ENCODE results near the gene TEX10.
"Not testable (repeated sequence)": the region's sequence is repeated elsewhere in the genome, so short reads cannot be mapped to it uniquely, and the experiment has no call there.

TEX10 gene

DNA sequence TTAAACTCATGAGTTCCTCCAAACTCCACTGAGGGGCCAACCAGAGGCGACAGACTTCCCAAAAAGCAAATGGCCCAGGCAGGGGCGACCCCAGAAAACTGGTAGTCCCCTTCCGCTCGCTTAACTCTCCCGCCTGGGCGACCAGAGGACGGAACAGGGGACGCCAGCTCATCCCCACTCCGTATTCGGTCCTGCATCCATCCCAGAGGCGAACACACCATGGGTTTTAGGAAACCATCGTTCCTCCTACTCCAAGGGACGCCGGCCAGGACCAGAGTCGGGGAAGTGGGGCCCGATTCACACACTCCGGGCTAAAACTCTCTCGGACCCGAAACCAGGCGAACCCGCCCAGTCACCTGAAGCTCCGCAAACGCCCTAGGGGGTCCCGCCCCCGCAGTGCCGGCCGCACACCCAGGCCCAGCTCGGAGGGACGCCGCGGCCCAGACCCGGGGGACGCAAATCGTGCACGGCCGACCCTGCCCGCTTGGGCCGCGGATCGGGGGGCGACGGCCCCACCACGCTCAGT is 478 bp downstream of the TEX10 start:
- DNase-seq: peak in 41 of 42 donors; percentile 5 to 64 (median 33)
- intact Hi-C loops (cut with DNase I): loop anchor here (5.0 kb wide), 2 partner anchors 60 to 75 kb away; partner anchors contain the start of gene MSANTD3

DNA sequence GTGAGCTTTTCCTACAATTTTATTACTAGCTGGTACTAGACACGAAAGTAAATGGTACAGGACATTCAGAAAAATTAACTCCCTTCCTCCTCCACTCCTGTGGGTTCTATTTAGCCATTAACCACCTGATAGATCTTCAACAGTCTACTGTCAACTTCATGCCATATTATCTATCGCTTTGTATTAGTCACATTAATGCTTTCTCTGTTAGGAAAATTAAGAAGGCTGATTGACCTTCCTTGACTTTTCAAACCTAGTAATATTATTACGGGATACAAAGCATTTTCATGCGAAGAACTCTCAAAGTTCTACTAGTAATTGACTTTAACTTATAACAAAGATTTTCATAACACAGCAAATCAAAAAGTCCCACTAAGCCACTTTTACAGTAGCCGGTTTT is 1.2 kb downstream of the TEX10 start:
- DNase-seq: no peak
- intact Hi-C loops (cut with DNase I): loop anchor here (5.0 kb wide), 2 partner anchors 61 to 76 kb away; partner anchors contain the start of gene MSANTD3

DNA sequence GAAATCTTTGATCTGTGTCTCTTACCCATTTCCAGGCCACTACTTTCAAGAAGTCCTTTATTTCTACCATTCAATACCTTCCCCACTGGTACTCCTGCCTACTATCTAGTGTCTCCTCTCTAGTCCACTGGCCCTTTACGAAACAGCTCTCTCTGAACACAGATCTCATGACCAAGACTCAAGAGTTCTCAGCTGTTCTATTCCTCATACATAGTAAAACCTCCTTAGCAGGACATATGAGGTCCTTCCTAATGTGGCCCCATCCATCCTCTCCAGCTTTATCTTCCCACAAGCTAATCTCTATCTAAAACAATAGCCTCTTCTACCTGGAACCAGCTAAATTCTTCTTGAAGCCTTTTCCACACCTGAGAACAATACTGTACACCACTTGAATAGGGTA is 2.6 kb downstream of the TEX10 start:
- no peak for DNase-seq
- intact Hi-C loops (cut with DNase I): loop anchor here (5.0 kb wide), 2 partner anchors 62 to 77 kb away; partner anchors contain the start of gene MSANTD3

DNA sequence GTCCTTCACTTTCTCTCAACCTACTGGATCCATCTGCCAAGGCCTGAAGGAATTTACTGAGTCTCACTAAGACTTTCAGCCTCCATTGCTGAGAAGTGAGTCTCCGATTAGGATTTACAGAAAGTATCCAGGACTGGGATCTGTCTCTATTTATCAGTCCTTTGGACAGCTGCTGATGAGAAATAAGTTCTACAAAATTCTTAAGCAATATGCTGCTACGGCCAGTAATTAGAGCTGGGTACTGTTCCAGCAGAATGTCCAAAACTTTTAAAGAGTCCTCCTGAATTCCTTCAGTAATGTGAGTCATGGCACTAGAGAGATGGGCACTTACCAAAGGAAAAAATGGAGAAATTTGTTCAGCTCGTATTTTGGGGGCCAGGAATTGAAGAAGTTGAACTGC is 5.9 kb downstream of the TEX10 start:
- DNase-seq: no peak
- intact Hi-C loops (cut with DNase I): no loop called here

DNA sequence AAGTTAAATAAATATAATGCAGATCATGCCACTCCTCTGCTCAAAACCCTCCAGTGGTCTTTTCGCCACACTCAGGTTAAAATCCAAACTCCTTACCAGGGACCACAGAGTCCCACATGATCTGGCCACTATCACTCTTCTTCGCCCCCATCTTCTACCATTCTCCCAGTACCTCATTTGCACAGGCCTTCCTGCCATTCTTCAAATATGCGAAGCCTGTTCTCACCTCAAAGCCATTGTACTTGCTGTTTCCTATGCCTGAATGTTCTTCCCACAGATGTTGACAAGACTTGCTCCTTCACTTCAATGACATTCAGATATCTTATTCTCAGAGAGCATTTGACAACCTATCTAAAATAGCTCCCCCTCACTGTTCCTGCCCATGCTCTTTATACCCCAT is 10.9 kb downstream of the TEX10 start:
- intact Hi-C loops (cut with DNase I): no loop called here

DNA sequence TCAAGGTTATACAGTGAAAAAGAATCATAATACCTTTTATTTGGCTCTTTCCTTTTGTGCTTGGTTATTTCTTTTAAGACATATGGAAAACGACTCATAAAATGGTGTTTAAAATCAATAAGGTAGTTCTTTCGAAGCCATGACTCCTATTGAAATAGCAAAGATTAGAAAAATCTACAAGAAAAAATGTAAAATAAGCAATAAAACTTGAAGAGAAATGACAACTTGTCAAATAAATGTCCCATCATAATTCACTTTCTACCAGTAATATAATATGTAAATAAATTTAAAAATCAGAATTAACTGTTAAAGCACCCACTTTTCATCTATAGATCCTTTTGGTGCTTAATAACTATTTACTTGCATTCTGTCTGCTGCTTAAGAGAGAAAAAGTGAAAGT is 12.5 kb downstream of the TEX10 start:
- no peak for DNase-seq
- intact Hi-C loops (cut with DNase I): no loop called here

More for the DNA sequence above, 10.9 kb downstream of the TEX10 start:
- DNase-seq: peak in 1 of 42 donors; percentile 8

DNA sequence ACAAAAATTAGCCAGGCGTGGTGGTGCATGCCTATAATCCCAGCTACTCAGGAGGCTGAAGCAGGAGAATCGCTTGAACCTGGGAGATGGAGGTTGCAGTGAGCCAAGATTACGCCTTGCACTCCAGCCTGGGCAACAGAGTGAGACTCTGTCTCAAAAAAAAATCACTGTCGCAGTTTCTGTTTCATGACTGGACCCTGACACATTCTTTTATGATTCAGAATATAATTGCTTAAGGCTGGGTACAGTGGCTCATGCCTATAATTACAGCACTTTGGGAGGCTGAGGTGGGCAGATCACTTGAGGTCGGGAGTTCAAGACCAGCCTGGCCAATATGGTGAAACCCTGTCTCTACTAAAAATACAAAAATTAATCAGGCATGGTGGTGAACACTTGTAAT is 14.0 kb downstream of the TEX10 start:
- DNase-seq; intact Hi-C loops (cut with DNase I): not testable (repeated sequence)

DNA sequence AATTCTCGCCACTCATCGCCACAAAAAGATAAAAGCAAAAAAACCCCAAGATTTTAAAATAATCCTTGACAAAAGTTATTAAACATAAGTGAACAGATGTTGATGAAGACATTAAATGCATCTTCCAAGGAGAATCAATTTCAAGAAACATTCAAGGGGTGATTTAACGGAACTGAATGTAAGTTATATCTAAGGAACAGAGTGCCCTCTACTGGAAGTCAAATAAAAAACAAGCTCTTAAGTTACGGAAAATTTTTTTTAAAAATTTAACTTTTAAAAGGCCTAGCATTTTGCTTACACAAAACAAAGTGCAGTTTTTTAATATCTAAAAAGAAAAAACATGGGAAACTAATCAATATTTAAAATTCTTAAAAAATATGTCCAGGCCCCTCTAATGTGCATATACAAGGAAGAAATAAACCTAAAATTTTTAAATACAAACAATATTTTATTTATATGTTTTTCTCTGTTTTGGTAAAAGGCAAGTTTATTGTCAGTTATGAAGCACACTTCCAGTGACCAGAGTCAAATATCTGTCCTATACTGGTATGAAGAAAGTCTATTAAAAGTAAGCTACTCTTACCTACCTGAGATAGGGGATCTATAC is 28.0 kb downstream of the TEX10 start:
- intact Hi-C loops (cut with DNase I): loop anchor here (10.0 kb wide), 1 partner anchor 300 kb away; no protein-coding TSS in a partner anchor
- DNase-seq: no peak

DNA sequence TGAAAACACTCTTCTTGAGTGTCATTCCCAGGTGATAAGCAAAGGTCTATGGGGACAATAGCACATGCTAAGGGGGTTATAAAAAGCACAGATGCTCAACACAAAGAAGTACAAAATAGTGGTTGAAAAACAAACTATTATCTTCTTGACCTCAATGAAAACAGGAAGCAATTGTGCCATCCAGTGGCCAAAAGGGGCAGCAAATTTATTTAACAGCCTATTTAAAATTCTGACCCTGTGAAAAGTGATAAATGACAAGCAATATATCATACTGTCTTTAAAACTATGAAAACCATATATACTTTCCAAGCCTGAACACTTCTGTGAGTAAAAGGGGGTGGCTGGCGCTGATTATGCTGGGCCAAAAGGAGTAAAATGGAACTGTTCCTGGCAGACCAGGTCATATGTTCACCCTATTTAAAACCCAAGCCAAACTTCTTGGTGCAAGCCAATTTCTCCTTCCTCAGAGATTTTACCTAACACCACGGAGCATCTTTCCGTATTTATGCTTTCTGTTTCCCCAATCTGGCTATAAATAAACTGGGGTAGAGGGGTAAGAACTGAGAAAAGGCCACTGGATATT is 29.7 kb downstream of the TEX10 start:
- intact Hi-C loops (cut with DNase I): loop anchor here (10.0 kb wide), 1 partner anchor 298 kb away; no protein-coding TSS in a partner anchor
- peak in 33 of 42 donors; percentile 15 to 78 (median 37) for DNase-seq

DNA sequence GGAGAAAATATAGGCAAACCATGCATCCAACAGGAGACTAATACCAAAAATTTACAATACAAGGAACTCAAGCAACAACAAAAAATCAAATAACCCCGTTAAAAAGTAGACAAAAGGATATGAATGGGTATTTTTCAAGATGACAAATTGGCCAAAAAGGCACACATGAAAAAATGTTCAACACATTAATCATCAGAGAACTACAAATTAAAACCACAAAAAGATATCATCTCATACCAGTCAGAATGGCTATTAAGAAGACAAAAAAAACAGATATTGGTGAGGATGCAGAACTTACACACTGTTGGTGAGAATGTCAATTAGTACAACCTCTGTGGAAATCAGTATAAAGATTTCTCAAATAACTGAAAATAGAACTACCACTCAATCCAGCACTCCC is 35.0 kb downstream of the TEX10 start:
- DNase-seq: no peak
- intact Hi-C loops (cut with DNase I): no loop called here

DNA sequence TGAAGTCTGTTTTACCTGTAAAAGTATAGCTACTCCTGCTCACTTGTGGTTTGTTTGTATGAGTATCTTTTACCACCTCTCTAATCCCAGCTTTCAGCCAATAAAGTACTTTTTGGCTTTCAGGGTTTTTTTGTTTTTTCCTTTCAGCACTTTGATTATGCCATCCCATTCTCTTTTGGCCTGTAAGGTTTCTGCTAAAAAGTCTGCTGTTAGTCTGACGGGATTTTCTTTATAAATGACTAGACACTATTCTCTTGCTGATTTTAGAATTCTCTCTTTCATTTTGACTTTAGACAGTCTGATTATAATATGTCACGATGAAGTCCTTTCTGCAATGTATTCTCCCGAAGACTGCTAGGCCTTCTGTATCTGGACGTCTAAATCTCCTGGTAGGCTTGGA is 37.2 kb downstream of the TEX10 start:
- DNase-seq: no peak
- intact Hi-C loops (cut with DNase I): no loop called here

DNA sequence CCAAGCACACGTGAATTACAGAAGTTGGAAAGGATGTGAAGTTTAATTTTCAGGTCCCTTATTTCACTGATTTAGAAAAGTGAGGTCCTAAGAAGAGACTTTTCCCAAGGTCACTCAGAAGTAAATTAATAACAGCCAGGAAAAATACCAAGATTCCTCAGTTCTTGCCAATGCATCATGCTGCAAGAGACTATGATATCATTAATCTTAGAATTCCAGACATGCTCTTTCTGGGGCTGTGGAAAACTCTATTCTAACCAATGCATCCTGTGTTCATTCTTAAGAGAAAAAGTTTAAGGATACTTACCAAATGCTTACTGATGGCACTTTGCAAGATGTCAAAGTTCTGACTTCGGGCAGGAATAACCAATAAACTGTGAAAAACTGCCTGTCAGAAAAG is 42.8 kb downstream of the TEX10 start:
- no peak for DNase-seq
- intact Hi-C loops (cut with DNase I): no loop called here

DNA sequence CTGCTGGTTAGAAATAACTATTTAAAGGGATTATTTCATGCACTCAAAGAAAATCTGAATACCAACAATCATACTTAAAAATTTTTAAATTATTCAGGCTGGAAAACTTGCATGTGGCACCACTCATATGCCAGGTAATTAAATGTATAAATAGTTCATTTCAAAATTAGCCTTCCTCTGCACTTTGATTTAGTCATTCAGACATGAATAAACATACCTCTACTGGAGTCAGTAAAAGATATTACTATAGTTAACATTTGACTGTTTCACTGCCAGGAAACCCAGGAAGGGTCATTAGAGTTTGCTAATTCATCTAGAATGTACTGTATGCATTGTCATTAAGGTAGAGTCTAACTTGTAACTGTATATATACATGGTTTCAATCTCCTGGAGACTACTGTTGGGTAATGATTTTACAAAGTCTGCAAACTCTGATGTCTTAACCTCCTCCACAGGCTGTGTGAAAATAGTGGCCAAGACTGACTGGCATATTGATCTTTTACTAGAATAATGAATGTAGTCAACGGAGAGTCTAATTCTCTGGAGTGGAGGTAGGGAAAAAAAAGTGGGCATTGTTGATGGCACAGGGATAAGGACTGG is 43.7 kb downstream of the TEX10 start:
- intact Hi-C loops (cut with DNase I): no loop called here
- no peak for DNase-seq

DNA sequence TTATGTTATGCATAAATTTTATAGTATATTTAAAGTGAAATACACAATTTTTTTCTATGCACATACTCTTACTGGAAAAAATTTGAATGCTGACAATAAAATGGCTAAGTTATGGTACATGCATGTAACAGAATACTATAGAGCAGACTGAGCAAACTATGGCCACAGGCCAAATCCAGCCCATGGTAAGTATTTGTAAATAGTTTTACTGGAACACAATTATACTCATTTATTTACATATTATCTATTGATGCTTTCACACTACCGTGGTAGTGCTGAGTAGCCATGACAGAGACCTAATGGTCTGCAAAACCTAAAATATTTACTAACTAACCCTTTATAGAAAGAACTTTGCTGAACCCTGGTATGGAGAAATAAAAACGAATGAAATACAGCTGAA is 45.7 kb downstream of the TEX10 start:
- intact Hi-C loops (cut with DNase I): no loop called here
- no peak for DNase-seq

DNA sequence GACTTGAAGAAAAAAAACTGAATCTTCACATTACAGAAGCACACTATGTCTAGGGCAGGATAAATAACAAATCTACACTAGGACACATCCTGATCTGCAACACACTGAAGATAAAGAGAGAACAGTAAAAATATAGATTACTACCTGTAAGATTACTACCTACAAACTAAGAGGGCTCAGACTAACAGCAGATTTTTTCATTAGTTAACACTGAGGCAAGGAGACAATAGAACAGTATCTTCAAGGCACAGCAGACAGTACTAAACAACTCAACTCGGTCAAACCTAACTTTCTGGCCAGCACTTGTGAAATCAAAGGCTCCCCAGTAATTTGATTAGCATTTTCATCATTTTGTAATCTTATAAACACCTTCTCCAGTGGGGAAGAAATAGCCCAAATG is 46.5 kb downstream of the TEX10 start:
- intact Hi-C loops (cut with DNase I): no loop called here
- no peak for DNase-seq

DNA sequence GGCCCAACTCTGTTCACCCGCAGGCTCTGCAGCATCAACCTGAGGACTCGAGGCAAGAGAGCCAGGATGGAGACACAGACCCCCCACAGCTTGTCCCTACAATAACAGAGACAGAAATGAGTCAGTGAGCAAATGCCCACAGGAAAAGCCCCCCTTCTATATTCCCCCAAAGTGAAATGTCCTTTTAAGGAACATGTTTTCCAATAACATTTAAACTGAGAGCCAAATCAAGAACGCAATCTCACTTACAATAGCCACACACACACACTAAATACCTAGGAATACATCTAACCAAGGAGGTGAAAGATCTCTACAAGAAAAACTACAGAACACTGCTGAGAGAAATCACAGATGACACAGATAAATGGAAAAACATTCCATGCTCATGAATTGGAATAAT is 49.0 kb downstream of the TEX10 start:
- intact Hi-C loops (cut with DNase I): no loop called here
- DNase-seq: no peak

DNA sequence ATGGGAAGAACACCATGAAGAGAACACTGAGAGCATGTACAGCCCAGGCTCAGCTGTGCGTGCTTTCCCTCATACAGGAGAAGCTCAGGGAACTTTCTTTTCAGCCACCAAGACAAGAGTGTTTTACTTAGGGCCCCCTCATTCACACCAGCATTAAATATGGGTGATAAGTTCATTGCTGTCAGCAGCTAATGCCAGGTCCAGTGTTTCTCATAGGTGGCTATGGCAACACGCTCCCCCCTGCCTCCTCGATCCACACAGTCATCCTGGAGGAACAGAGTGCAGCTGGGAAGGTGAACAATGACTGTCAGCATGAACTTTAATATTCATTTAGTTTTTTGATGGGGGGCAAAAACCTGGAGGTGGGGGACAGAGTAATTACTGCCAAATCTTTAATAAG is 54.4 kb downstream of the TEX10 start:
- intact Hi-C loops (cut with DNase I): no loop called here
- DNase-seq: no peak

DNA sequence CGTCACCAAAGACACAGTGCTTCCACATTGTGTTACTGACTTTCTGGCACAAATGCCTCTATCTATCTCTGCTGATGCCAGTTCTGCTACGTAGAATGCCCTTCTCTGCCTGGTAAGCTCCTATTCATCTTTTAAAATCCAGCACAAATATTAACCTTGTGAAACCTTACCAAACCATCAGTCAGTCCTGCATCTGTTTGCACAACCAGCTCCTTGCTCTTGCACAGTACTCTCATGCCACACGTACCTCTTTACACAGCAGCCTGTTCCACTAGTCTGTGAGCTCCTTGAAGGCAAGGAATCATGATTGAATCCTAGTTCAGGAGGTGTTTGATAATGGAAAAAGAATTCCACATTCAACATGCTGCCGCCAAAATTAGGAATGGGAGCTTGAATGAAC is 56.3 kb downstream of the TEX10 start:
- DNase-seq: no peak
- intact Hi-C loops (cut with DNase I): no loop called here

DNA sequence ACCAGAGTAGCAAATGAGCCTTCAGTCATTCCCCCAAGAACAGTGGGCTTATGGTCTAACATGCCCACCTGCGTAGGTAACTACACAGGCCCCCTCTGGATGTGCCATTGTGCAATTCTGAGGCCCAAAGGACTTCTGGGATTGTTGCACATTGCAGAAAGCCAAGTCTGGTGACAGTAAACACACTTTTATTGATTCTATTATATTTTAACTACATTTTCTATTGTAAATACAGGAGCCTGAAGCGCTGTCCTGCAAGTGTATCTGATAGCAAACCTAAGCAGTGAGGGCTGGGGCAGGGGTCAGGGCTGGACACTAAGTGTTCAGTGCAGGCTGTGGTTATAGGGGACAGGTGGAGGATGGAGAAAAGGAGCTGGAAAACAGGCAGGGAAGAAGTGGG is 57.5 kb downstream of the TEX10 start:
- no peak for DNase-seq
- intact Hi-C loops (cut with DNase I): no loop called here

DNA sequence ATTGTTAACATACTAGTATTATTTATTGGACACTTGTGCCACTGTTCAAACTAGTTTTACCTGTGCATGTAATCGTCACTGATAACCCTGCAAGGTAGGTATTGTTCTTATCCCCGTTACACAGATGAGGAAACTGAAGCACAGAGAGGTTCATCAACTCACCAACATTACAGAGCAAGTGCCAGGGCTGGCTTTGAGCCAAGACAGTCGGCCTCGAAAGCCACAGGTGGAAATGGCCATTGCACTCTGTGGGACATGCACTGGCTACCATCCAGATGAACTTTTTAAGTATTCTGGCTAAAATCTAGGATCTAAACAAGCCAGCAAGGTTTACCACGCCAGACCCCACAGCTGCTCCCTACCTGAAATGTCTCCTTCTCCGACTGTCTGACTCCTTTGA is 57.9 kb downstream of the TEX10 start:
- DNase-seq: no peak
- intact Hi-C loops (cut with DNase I): no loop called here

DNA sequence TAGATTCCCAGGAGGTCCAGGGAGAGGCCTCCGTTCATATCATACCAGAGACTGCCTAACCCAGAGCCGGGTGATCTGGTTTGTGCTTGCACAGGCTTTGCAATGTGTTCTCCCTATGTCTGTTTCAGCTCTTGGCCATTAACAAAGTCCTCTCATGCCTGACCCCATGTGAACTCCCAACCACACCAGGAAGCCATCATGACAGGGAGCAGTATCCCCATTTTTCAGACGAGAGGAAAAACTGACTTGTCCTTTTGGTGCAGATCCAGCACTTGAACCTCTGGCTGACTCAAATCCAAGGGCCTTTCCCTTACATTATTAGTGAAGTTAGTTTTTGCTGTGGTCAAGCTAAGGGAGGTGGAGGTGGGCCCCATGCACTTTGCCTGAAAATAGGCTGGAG is 58.4 kb downstream of the TEX10 start:
- intact Hi-C loops (cut with DNase I): no loop called here
- no peak for DNase-seq

All from head of caudate nucleus (tissue), 42 donors.